HepG2 (cell line): ENCODE data around the gene MAP3K14. TPM values are rescaled to one million over a fixed set of nuclear protein-coding genes. Genes with fewer than 3 reads are reported as not detected.

ENCODE experiments used
- ATAC-seq: fragments of 200-7000 bp; cut with Tn5 transposase; 3 replicates; pipeline ENCODE4 v1.9.1; 2020; ENCODE audit warnings: mild to moderate bottlenecking, moderate library complexity
- BruUV-seq: library from RNA; stranded (reverse); fragments of 400-500 nt; replicated peaks from 2 replicates; lab custom pipeline; 2021; lab: Mats Ljungman, UMichigan
- CTCF ChIA-PET: fragments of 300-600 bp; formaldehyde crosslinking; extraction: SDS; loops from one replicate; lab custom pipeline; 2021; ENCODE audit warnings: low total read pairs, inconsistent platforms, low intra/inter-chr PET ratio; lab: Yijun Ruan, JAX
- POLR2A ChIA-PET: fragments of 350-600 bp; sonication (Branson Sonifier 250); formaldehyde crosslinking; loops from one replicate; lab custom pipeline; 2020; ENCODE audit warnings: antibody characterized with exemption, inconsistent platforms; lab: Yijun Ruan, JAX
- DNase-seq: peaks from one replicate; pipeline ENCODE4 v3.0.0-alpha.2; 2015; ENCODE audit warnings: low spot score
- FAIRE-seq: peaks from 3 replicates; lab custom pipeline; 2011; peaks lifted over from hg19 to GRCh38; lab: Jason Lieb, UNC
- H2AFZ ChIP-seq: one replicate; pipeline ENCODE4 v1.6.1; 2011; ENCODE audit warnings: low read length, inconsistent platforms
- H3K27ac ChIP-seq: fragments of 300-600 bp; 3 replicates; pipeline ENCODE4 v1.8.0; 2011; ENCODE audit warnings: mixed run types, mild to moderate bottlenecking, mixed read lengths, low read length, inconsistent platforms; ENCODE audit not compliant: insufficient read depth; ENCODE audit errors: extremely low read length
- H3K27me3 ChIP-seq, 2 experiments: fragments of 200-600 bp in 1 of 2; 2 replicates in 1 of 2; 3 replicates in 1 of 2; pipeline versions ENCODE4 v1.6.0 to v1.8.0; 2011; ENCODE audit warnings: low read length in 2 of 2, mild to moderate bottlenecking in 2 of 2, moderate library complexity in 2 of 2, inconsistent platforms in 1 of 2; ENCODE audit not compliant: insufficient read depth in 2 of 2, control insufficient read depth in 1 of 2
- H3K36me3 ChIP-seq, 2 experiments: fragments of 200-600 bp in 1 of 2; replicated peaks in 1 of 2; 2 replicates in 1 of 2; 3 replicates in 1 of 2; pipeline versions ENCODE4 v1.5.1 to v1.8.0; 2011; ENCODE audit warnings: low read length in 2 of 2, inconsistent platforms in 1 of 2; ENCODE audit not compliant: insufficient read depth in 2 of 2, control insufficient read depth in 1 of 2
- H3K4me1 ChIP-seq: 2 replicates; pipeline ENCODE4 v1.5.1; 2012; ENCODE audit warnings: low read length, inconsistent platforms; ENCODE audit not compliant: insufficient read depth
- H3K4me2 ChIP-seq: 2 replicates; pipeline ENCODE4 v1.6.0; 2011; ENCODE audit warnings: low read depth, low read length, inconsistent platforms
- H3K4me3 ChIP-seq, 3 experiments: fragments of 200-600 bp in 1 of 3; sonication (generic), shearing (Covaris generic) in 1 of 3; replicated peaks in 1 of 3; 2 replicates each; pipeline ENCODE4 v1.5.1; 2011 to 2016; ENCODE audit warnings: low read length in 3 of 3, inconsistent platforms in 2 of 3, low read depth in 2 of 3, mild to moderate bottlenecking in 2 of 3, control low read depth in 1 of 3, mixed read lengths in 1 of 3; ENCODE audit not compliant: insufficient read depth in 1 of 3
- H3K79me2 ChIP-seq: one replicate; pipeline ENCODE4 v1.6.1; 2011; ENCODE audit warnings: low read length, inconsistent platforms; ENCODE audit not compliant: insufficient read depth
- H3K9ac ChIP-seq: 2 replicates; pipeline ENCODE4 v1.6.0; 2011; ENCODE audit warnings: mild to moderate bottlenecking, low read depth, low read length, inconsistent platforms; ENCODE audit not compliant: insufficient read depth
- H3K9me3 ChIP-seq: 2 replicates; pipeline ENCODE4 v1.5.1; 2012; ENCODE audit warnings: mild to moderate bottlenecking, low read length
- H4K20me1 ChIP-seq: 2 replicates; pipeline ENCODE4 v1.6.0; 2011; ENCODE audit warnings: inconsistent platforms, mild to moderate bottlenecking, low read length, moderate library complexity; ENCODE audit not compliant: insufficient read depth
- ATF1 ChIP-seq: IDR thresholded peaks from 2 replicates; pipeline ENCODE4 v1.6.1; 2016; ENCODE audit warnings: mild to moderate bottlenecking, control low read depth
- FOXA1 ChIP-seq, 2 experiments: fragments of 450-650 bp in 1 of 2; sonication (generic) in 1 of 2; formaldehyde crosslinking in 1 of 2; IDR thresholded peaks; 2 replicates each; pipeline versions ENCODE4 v1.4.0 to v1.6.1; 2016 to 2020; ENCODE audit warnings: missing genetic modification reagents in 1 of 2
- KDM4B ChIP-seq: sonication (generic); formaldehyde crosslinking; IDR thresholded peaks from 2 replicates; pipeline ENCODE4 v1.4.0; 2020; ENCODE audit warnings: missing genetic modification reagents
- MAX ChIP-seq: IDR thresholded peaks from 2 replicates; pipeline ENCODE4 v1.6.1; 2012; ENCODE audit warnings: inconsistent platforms
- NR0B2 ChIP-seq: sonication (generic); formaldehyde crosslinking; IDR thresholded peaks from 2 replicates; pipeline ENCODE4 v1.4.0; 2020; ENCODE audit warnings: mild to moderate bottlenecking, missing genetic modification reagents
- SMYD3 ChIP-seq: sonication (generic); formaldehyde crosslinking; IDR thresholded peaks from 2 replicates; pipeline ENCODE4 v1.8.1; 2023; ENCODE audit warnings: mild to moderate bottlenecking, missing genetic modification reagents
- ZBTB33 ChIP-seq: sonication (generic); formaldehyde crosslinking; IDR thresholded peaks from 2 replicates; pipeline ENCODE4 v1.4.0; 2020; ENCODE audit warnings: missing genetic modification reagents
- ZFYVE20 ChIP-seq: sonication (generic); formaldehyde crosslinking; IDR thresholded peaks from 2 replicates; pipeline ENCODE4 v1.8.0; 2023; ENCODE audit warnings: low read depth, mild to moderate bottlenecking, moderate library complexity, missing genetic modification reagents, borderline replicate concordance
- ZNF143 ChIP-seq: sonication (generic); formaldehyde crosslinking; IDR thresholded peaks from 2 replicates; pipeline ENCODE4 v1.4.0; 2020; ENCODE audit warnings: missing genetic modification reagents
- ZNF460 ChIP-seq: sonication (generic); formaldehyde crosslinking; IDR thresholded peaks from 2 replicates; pipeline ENCODE4 v1.5.1; 2020; ENCODE audit warnings: missing genetic modification reagents, mild to moderate bottlenecking, borderline replicate concordance
- ZNF530 ChIP-seq: sonication (generic); formaldehyde crosslinking; IDR thresholded peaks from 2 replicates; pipeline ENCODE4 v1.5.0; 2020; ENCODE audit warnings: low read depth, mild to moderate bottlenecking, missing genetic modification reagents
- ZNF616 ChIP-seq: sonication (generic); formaldehyde crosslinking; IDR thresholded peaks from 2 replicates; pipeline ENCODE4 v1.5.0; 2020; ENCODE audit warnings: low read depth, mild to moderate bottlenecking, missing genetic modification reagents
- ZSCAN30 ChIP-seq: sonication (generic); formaldehyde crosslinking; IDR thresholded peaks from 2 replicates; pipeline ENCODE4 v1.5.0; 2020; ENCODE audit warnings: mild to moderate bottlenecking, missing genetic modification reagents
- WGBS: methylation state at CpG from one replicate; pipeline ENCODE4 v1.1.6; 2017; ENCODE audit warnings: low lambda C conversion rate; 5-methylcytosine and 5-hydroxymethylcytosine counted together
- in situ Hi-C: cut with HindIII; loops from 2 replicates; pipeline ENCODE4 v1.10.0; 2017; ENCODE audit warnings: low pct_unique_long_range_greater_than_20kb; ENCODE audit not compliant: extremely low pct_ligation_motif_present
- intact Hi-C: fragments of 100-400 bp; cut with micrococcal nuclease; formaldehyde crosslinking; loops from one replicate; pipeline ENCODE4 v1.10.0; 2022; ENCODE audit not compliant: unreplicated experiment
- polyA plus RNA-seq, 8 experiments: library from polyadenylated mRNA; depleted of rRNA in 3 of 8; stranded (reverse) in 7 of 8; unstranded in 1 of 8; fragments of >200 nt; fragmentation: Illumina TruSeq in 4 of 8; extraction: Trizol in 4 of 8; gene quantifications; 2 replicates each; pipeline versions ENCODE4 v1.2.1 to v1.2.3, GENCODE V29; 2011 to 2016; ENCODE audit warnings: low read depth in 4 of 8, missing spikeins in 1 of 8, mixed read lengths in 1 of 8; ENCODE audit not compliant: insufficient read depth in 1 of 8
- total RNA-seq, 5 experiments: library from RNA; depleted of rRNA; stranded (reverse); fragments of >200 nt; fragmentation: Illumina TruSeq; extraction: Trizol; gene quantifications; 2 replicates each; pipeline ENCODE4 v1.2.3, GENCODE V29; 2016; ENCODE audit warnings: low read depth in 1 of 5
- TF ChIP-seq, protein P1 (sequence below): sonication (generic); formaldehyde crosslinking; IDR thresholded peaks from 2 replicates; pipeline ENCODE4 v1.5.1; 2020; ENCODE audit warnings: missing genetic modification reagents, mild to moderate bottlenecking, borderline replicate concordance

Gene MAP3K14
- total and polyA plus RNA-seq, 2 of the 13 experiments (the other 11 are each of a cell fraction or from before 2014, with no cell fraction given), result 2.6 TPM

DNA sequence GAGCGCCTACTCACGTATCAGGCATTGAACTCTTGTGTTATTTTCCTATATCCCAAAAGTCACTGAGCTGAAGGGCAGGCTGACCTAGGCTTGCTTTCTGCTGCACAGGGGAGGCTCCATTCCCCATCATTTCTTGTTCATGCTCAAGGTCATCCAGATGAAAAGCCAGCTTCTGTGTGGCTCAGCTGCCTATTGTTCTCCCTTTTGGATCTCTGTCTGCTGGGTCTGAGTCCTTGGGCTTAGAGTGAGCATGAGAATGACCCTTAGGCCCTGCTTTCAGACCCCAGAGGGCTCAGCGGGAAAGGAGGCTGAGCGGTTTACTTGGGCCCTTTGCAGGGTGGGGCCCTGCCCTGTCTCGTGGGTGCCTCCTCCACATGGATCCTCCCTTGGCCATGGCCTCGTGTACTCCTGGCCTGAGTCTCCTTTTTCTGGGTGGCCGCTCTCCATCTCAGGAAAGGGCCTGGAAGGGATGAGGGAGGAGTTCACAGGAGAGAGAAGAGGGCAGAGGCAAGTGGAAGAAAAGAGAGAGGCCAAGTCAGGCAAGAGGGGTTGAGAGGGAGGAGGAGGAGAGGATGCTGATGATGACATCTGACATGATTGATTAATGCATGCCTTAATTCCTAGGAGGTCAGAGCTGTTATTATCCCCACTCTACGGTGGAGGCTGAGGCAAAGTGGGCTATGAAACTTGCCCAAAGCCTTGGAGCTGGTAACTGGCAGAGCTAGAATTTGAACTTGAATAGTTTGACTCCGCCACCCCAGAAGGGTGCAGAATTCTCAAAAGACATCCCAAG lies 19.8 kb upstream of the MAP3K14 start (continued):
- TF ChIP-seq ZNF616, result no peak
- no peak for TF ChIP-seq KDM4B (CRISPR knock-in tag)
- TF ChIP-seq ZNF530 (CRISPR knock-in tag), result no peak
- TF ChIP-seq ZFYVE20 (CRISPR knock-in tag), result no peak
- TF ChIP-seq, all 625 proteins: peak for 0

DNA sequence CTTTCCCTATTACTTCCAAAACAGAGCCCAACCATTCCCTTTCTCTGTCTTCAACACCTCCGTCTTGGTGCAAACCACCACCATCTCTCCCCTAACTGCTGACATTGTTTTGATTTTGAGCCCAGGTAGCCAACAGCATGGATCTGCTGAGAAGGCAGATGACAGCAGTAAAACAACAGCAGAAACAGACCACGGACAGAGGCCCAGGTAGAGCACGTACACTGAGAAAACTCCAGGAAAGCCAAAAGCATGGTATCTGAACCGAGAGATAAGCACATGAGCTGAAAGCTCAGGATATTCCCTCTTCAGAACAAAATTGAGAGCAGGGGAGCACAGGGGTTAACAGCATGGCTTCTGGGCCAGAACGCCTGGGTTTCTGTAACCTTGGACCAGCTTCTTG lies 18.9 kb upstream of the MAP3K14 start:
- H3K4me3 ChIP-seq, result no peak overlapping the region
- no peak for FAIRE-seq
- no peak overlapping the region for H3K9ac ChIP-seq
- H4K20me1 ChIP-seq, result no peaks in the 10 kb centered on the region
- no peaks in the 10 kb centered on the region for H3K79me2 ChIP-seq
- no peak for ATAC-seq
- BruUV-seq, result no TSS peak
- in situ Hi-C loops, result no loop called here
- peaks cover 2 to 39% of the 10 kb centered on the region in 2 experiments; a peak in 3 of 5 replicates for H3K27me3 ChIP-seq
- WGBS, result 39% methylated on average over 5 of the region's 5 CpGs
- H3K4me1 ChIP-seq, result no peaks in the 10 kb centered on the region
- DNase-seq, result no peak
- no peak overlapping the region for H3K27ac ChIP-seq
- ChIA-PET CTCF (no interaction called here), POLR2A (no interaction called here)
- no peak overlapping the region for H2AFZ ChIP-seq
- no peaks in the 10 kb centered on the region for H3K36me3 ChIP-seq
- intact Hi-C loops, result no loop called here
- no peak overlapping the region for H3K4me2 ChIP-seq
- H3K9me3 ChIP-seq, result no peaks in the 10 kb centered on the region
- TF ChIP-seq MAX (no peak), ZNF143 (CRISPR knock-in tag) (no peak), NR0B2 (CRISPR knock-in tag) (no peak), FOXA1 (IDR thresholded peaks at IDR 0.05) (no peak), FOXA1 (CRISPR knock-in tag; IDR thresholded peaks at IDR 0.05) (no peak), SMYD3 (no peak), ZBTB33 (CRISPR knock-in tag) (no peak), ZNF460 (CRISPR knock-in tag) (no peak), ZSCAN30 (CRISPR knock-in tag) (no peak), ATF1 (CRISPR knock-in tag) (no peak)
- TF ChIP-seq, protein P1, sequence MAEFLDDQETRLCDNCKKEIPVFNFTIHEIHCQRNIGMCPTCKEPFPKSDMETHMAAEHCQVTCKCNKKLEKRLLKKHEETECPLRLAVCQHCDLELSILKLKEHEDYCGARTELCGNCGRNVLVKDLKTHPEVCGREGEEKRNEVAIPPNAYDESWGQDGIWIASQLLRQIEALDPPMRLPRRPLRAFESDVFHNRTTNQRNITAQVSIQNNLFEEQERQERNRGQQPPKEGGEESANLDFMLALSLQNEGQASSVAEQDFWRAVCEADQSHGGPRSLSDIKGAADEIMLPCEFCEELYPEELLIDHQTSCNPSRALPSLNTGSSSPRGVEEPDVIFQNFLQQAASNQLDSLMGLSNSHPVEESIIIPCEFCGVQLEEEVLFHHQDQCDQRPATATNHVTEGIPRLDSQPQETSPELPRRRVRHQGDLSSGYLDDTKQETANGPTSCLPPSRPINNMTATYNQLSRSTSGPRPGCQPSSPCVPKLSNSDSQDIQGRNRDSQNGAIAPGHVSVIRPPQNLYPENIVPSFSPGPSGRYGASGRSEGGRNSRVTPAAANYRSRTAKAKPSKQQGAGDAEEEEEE (CRISPR knock-in tag), result no peak
